Spinal cord (tissue), 10 donors: ENCODE measurements around the gene RIPOR1. TPM values are rescaled to one million over a fixed set of nuclear protein-coding genes. Genes with fewer than 3 reads are reported as not detected.

Source experiments
- DNase-seq, 6 donors: peaks; one replicate each; pipeline versions ENCODE4 v3.0.0 to v3.0.0-alpha.2; 2013 to 2015; ENCODE audit warnings: low spot score in 6 of 6, low read depth in 4 of 6
- H3K27ac ChIP-seq: one replicate; pipeline ENCODE4 v1.5.1; 2013; ENCODE audit warnings: low read depth, low read length, control low read depth
- H3K27me3 ChIP-seq: one replicate; pipeline ENCODE4 v1.6.1; 2013; ENCODE audit warnings: low read length; ENCODE audit not compliant: control insufficient read depth, insufficient read depth
- H3K36me3 ChIP-seq: one replicate; pipeline ENCODE4 v1.6.1; 2013; ENCODE audit warnings: low read length; ENCODE audit not compliant: control insufficient read depth, insufficient read depth
- H3K4me1 ChIP-seq: one replicate; pipeline ENCODE4 v1.6.1; 2013; ENCODE audit warnings: low read length; ENCODE audit not compliant: control insufficient read depth, insufficient read depth
- H3K4me3 ChIP-seq: one replicate; pipeline ENCODE4 v1.5.1; 2013; ENCODE audit warnings: low read depth, low read length, control low read depth
- H3K9me3 ChIP-seq: one replicate; pipeline ENCODE4 v1.6.1; 2013; ENCODE audit warnings: low read length; ENCODE audit not compliant: control insufficient read depth, insufficient read depth
- WGBS: methylation state at CpG from one replicate; pipeline ENCODE4 v1.1.5; 2013; ENCODE audit warnings: missing lambda C conversion rate; ENCODE audit not compliant: insufficient coverage; 5-methylcytosine and 5-hydroxymethylcytosine counted together
- polyA plus RNA-seq, 2 donors: library from polyadenylated mRNA; unstranded; fragments of 120-200 nt; gene quantifications; one replicate each; pipeline ENCODE4 v1.2.1, GENCODE V29; 2013; ENCODE audit not compliant: insufficient read length in 2 of 2
- total RNA-seq, 2 donors: library from RNA; depleted of rRNA in 1 of 2; stranded (reverse); fragments of 120-200 nt in 1 of 2; fragments of >200 nt in 1 of 2; gene quantifications; one replicate each; pipeline versions ENCODE4 v1.2.3 to v1.2.4, GENCODE V29; 2013 to 2014
- donor health status: healthy.

The RIPOR1 gene
- total and polyA plus RNA-seq, 4 donors = 33.1 to 105 (median 63.3) TPM

- no peaks in the 10 kb centered on the region for H3K9me3 ChIP-seq
- WGBS = 0% methylated on average over 86 of the region's 96 CpGs
These were observed 34.5 kb downstream of the RIPOR1 start for GRCh38 chr16:67562918-67563707.

GRCh38 chr16:67563708-67564468 lies 35.3 kb downstream of the RIPOR1 start:
- Histone ChIP-seq H3K4me3 (peak overlapping the region; percentile 75), H3K4me1 (peaks cover 18% of the 10 kb centered on the region), H3K9me3 (no peaks in the 10 kb centered on the region), H3K27ac (peak overlapping the region; percentile 93), H3K36me3 (peaks cover 5% of the 10 kb centered on the region), H3K27me3 (no peaks in the 10 kb centered on the region)
- 6% methylated on average over 7 of the region's 20 CpGs for WGBS
- peak in 3 of 6 donors; percentile 1 to 26 (median 13) for DNase-seq

More at GRCh38 chr16:67562918-67563707, 34.5 kb downstream of the RIPOR1 start:
- Histone ChIP-seq H3K27me3 (no peaks in the 10 kb centered on the region), H3K4me1 (peaks cover 18% of the 10 kb centered on the region), H3K36me3 (peaks cover 9% of the 10 kb centered on the region), H3K27ac (peak overlapping the region; percentile 93), H3K4me3 (peak overlapping the region; percentile 75)
- DNase-seq = peak; percentile 27 to 86 (median 37)

DNA sequence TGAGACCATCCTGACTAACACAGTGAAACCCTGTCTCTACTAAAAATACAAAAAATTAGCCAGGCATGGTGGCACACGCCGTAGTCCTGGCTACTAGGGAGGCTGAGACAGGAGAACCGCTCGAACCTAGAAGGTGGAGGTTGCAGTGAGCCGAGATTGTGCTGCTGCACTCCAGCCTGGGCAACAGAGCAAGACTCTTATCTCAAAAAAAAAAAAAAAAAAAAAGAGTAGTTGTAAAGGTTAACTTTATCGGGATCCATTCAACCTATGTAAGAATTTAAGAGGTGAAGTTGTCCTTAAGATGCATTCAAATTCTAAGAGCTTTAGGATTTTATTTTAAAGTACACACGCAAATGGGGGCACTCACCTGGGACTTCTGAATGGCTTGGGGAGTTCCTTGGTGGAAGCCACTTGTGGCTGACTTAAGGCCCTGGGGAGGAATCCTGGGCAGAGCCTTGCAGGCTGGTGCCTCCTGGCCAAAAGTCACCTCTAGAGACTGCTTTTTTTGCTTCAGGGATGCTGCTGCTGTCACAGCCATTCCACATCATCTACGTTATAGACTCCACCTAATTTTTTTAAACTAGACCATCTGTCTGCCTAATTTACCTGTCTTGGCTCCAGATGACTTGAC lies 37.0 kb downstream of the RIPOR1 start:
- Histone ChIP-seq H3K27me3 (no peaks in the 10 kb centered on the region), H3K4me1 (peaks cover 18% of the 10 kb centered on the region), H3K9me3 (no peaks in the 10 kb centered on the region), H3K27ac (no peak overlapping the region), H3K4me3 (no peak overlapping the region), H3K36me3 (peaks cover 2% of the 10 kb centered on the region)
- 93% methylated on average over 3 of the region's 8 CpGs for WGBS
- DNase-seq = no peak

DNA sequence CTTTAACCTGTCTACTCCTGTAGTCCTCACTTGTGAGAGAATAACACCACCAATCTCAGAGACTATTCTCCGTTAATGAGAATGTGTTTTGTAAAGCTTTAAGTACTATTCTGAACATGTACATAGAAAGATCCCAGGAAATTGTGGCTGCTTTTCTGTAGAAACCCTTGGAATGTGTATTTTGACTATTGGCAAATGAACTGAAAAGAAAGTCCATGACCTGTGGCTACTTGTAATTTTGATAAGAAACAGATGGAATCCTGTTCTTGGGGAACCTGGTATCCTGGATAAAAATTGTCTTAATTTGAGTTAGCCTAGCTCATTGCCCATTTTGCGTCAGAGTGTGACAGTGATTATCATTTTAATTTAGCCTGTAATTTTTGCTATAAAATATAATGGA lies 42.8 kb downstream of the RIPOR1 start:
- DNase-seq = no peak
- WGBS = no CpG with 5 or more reads among the region's 2 CpGs
- no peak overlapping the region for H3K27ac ChIP-seq

DNA sequence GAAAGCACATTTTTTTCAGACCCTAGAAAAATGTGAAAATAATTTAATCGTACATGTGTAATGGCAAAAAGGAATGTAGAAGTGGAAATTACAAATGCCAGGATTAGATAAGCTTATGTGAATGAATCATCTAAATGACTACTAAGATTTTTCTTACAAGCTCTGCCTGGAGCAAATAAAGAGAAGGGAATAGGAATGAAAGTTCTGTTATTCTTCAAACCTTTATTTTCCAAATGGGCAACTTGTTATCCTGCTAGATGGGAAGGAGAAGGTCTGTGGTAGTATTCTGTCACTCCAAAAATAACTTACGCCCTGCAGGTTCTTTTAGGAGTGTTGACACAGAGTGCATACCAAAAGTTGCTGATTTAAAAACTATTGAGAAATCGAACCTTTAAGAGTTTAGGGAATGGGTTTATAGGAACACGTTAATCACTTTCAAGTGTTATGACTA lies 43.4 kb downstream of the RIPOR1 start:
- Histone ChIP-seq H3K36me3 (peaks cover 22% of the 10 kb centered on the region), H3K9me3 (no peaks in the 10 kb centered on the region), H3K27ac (no peak overlapping the region), H3K4me1 (no peaks in the 10 kb centered on the region), H3K4me3 (no peak overlapping the region), H3K27me3 (no peaks in the 10 kb centered on the region)
- DNase-seq = no peak
- WGBS = 86% methylated on average over 1 of the region's 4 CpGs

More for the DNA sequence above, 42.8 kb downstream of the RIPOR1 start:
- H3K4me3 ChIP-seq = no peak overlapping the region
- no peaks in the 10 kb centered on the region for H3K9me3 ChIP-seq
- no peaks in the 10 kb centered on the region for H3K4me1 ChIP-seq
- H3K27me3 ChIP-seq = no peaks in the 10 kb centered on the region
- peaks cover 23% of the 10 kb centered on the region for H3K36me3 ChIP-seq

DNA sequence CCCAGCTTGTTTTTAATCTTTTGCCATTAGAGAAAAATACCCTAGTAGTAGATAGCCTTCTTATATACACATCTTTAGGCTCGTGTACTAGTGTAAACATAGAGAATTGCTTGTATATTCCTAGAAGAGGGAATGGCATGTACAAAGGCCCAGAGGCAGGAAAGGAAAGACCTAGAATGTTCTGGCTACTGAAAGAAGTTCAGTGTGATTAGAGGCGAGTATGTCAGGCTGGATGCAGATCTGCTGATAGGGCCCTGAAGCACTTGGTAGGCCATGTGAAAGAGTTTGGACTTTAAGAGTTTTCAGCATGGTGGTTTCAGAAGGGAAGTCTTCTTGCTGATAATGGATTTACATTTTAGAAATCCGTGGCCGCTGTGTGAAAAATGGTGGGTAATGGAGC lies 51.1 kb downstream of the RIPOR1 start:
- H3K36me3 ChIP-seq = peaks cover 17% of the 10 kb centered on the region
- H3K27me3 ChIP-seq = no peaks in the 10 kb centered on the region
- 91% methylated on average over 3 of the region's 4 CpGs for WGBS
- H3K9me3 ChIP-seq = no peaks in the 10 kb centered on the region
- DNase-seq = no peak
- H3K27ac ChIP-seq = no peak overlapping the region
- no peak overlapping the region for H3K4me3 ChIP-seq
- no peaks in the 10 kb centered on the region for H3K4me1 ChIP-seq

DNA sequence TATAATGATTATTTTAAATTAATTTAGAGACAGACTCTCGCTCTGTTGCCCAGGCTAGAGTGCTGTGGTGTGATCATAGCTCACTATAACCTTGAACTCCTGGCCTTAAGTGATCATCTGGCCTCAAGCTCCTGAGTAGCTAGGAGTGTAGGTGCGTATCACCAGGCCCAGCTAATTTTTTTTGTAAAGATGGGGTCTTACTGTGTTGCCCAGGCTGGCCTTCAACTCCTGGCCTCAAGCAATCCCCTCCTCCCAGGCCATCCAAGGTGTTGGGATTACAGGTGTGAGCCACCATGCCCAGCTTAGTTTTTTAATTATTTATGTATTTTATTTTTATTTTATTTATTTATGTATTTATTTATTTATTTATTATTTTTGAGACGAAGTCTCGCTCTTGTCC lies 51.6 kb downstream of the RIPOR1 start:
- no peaks in the 10 kb centered on the region for H3K4me1 ChIP-seq

DNA sequence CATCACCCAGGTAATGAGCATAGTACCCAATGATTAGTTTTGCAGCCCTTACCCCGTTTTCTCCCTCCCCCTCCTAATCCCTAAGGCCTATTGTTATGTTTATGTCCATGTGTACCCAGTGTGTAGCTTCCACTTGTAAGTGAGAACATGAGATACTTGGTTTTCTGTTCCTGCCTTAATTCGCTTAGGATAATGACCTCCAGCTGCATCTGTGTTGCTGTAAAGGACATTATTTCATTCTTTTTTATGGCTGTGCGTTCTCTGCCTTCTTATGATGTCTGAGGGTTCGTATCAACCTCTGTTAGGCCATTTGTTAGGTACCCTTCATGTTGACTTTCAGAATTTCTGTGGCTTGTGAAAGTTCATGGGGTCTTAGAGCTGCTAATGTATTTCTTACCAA lies 64.7 kb downstream of the RIPOR1 start:
- H3K27ac ChIP-seq = no peak overlapping the region
- no peak overlapping the region for H3K4me3 ChIP-seq
- no peaks in the 10 kb centered on the region for H3K27me3 ChIP-seq
- WGBS = 69% methylated on average over 3 of the region's 4 CpGs
- H3K9me3 ChIP-seq = no peaks in the 10 kb centered on the region
- H3K36me3 ChIP-seq = peaks cover 8% of the 10 kb centered on the region
- DNase-seq = no peak
- no peaks in the 10 kb centered on the region for H3K4me1 ChIP-seq

More for the DNA sequence above, 51.6 kb downstream of the RIPOR1 start:
- Histone ChIP-seq H3K36me3 (peaks cover 13% of the 10 kb centered on the region), H3K4me3 (no peak overlapping the region), H3K27ac (no peak overlapping the region), H3K27me3 (no peaks in the 10 kb centered on the region), H3K9me3 (no peaks in the 10 kb centered on the region)
- no peak for DNase-seq
- 100% methylated on average over 2 of the region's 4 CpGs for WGBS

DNA sequence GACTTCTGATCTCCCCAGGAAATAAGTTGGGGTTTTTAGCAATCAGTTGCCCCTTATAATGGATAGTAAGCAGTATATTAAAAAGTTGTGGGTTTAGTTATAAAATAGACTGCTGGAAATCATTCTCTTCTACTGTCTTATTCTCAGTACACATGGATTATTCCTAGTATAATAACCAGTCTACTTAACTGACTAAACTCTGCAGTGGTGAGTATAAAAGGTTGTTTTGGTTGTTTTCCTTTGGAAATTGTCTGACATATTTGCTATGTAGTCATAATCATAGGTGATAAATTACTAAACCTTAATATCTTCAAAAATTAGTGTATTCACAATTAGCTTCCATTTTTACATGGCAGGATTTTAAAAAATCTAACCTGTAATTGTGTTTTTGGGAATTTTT lies 65.1 kb downstream of the RIPOR1 start:
- no peak for DNase-seq
- Histone ChIP-seq H3K4me1 (no peaks in the 10 kb centered on the region), H3K27me3 (no peaks in the 10 kb centered on the region), H3K27ac (no peak overlapping the region), H3K4me3 (no peak overlapping the region), H3K9me3 (no peaks in the 10 kb centered on the region), H3K36me3 (peaks cover 8% of the 10 kb centered on the region)
